Measurements from ENCODE around the gene ASF1B.
A peak's percentile ranks its signal among the peaks of the same experiment; 100 is the strongest.
"Not testable (repeated sequence)": the region's sequence is repeated elsewhere in the genome, so short reads cannot be mapped to it uniquely, and the experiment has no call there.

The ASF1B gene

GRCh38 chr19:14136509-14137281, at the start of gene ASF1B:
Gene ASF1B, minus strand, starts transcription at chr19:14136589. Its CDS starts 133 bp downstream, at chr19:14136456.
- DNase-seq: peak; percentile 96 to 98

- DNase-seq: not testable (repeated sequence)
Measured at GRCh38 chr19:14185691-14186090, 49.3 kb upstream of the ASF1B start.

- DNase-seq: no peak
Measured at GRCh38 chr19:14185158-14185557, 48.8 kb upstream of the ASF1B start.

GRCh38 chr19:14183741-14184350, 47.5 kb upstream of the ASF1B start:
- DNase-seq: no peak

- DNase-seq: no peak
Measured at GRCh38 chr19:14182476-14182875, 46.1 kb upstream of the ASF1B start.

- DNase-seq: no peak
Measured at GRCh38 chr19:14181906-14182305, 45.5 kb upstream of the ASF1B start.

- not testable (repeated sequence) for DNase-seq
Measured at GRCh38 chr19:14181199-14181598, 44.8 kb upstream of the ASF1B start.

- no peak for DNase-seq
Measured at GRCh38 chr19:14177496-14178074, 41.2 kb upstream of the ASF1B start.

- DNase-seq: no peak
Measured at GRCh38 chr19:14175351-14175792, 39.0 kb upstream of the ASF1B start.

GRCh38 chr19:14174883-14175282, 38.5 kb upstream of the ASF1B start:
- no peak for DNase-seq

GRCh38 chr19:14168993-14169392, 32.6 kb upstream of the ASF1B start:
- no peak for DNase-seq

- no peak for DNase-seq
Measured at GRCh38 chr19:14168259-14168972, 32.0 kb upstream of the ASF1B start.

GRCh38 chr19:14167576-14168138, 31.3 kb upstream of the ASF1B start:
- DNase-seq: peak; percentile 15 to 25

- no peak for DNase-seq
Measured at GRCh38 chr19:14166999-14167575, 30.7 kb upstream of the ASF1B start.

- DNase-seq: peak in 1 of 2 experiments; percentile 20
Measured at GRCh38 chr19:14165990-14166830, 29.8 kb upstream of the ASF1B start.

- no peak for DNase-seq
Measured at GRCh38 chr19:14164724-14165493, 28.5 kb upstream of the ASF1B start.

GRCh38 chr19:14164082-14164481, 27.7 kb upstream of the ASF1B start:
- no peak for DNase-seq

GRCh38 chr19:14162871-14163297, 26.5 kb upstream of the ASF1B start:
- no peak for DNase-seq

- DNase-seq: no peak
Measured at GRCh38 chr19:14161305-14161704, 24.9 kb upstream of the ASF1B start.

- DNase-seq: no peak
Measured at GRCh38 chr19:14160017-14160703, 23.8 kb upstream of the ASF1B start.
